Mucosa of descending colon (tissue), 3 donors: ENCODE data around the gene ANP32A. TPM values are rescaled to one million over a fixed set of nuclear protein-coding genes. Genes with fewer than 3 reads are reported as not detected.

ENCODE experiments used
- ATAC-seq: fragments of 200-7000 bp; cut with Tn5 transposase; one replicate; pipeline ENCODE4 v1.9.1; 2020; ENCODE audit warnings: mild to moderate bottlenecking, moderate library complexity
- DNase-seq, 3 donors: peaks; one replicate each; pipeline ENCODE4 v3.0.0-alpha.2; 2020
- H3K36me3 ChIP-seq: fragments of 200-600 bp; one replicate; pipeline ENCODE4 v1.8.0; 2021; ENCODE audit warnings: low read depth, mild to moderate bottlenecking
- H3K4me1 ChIP-seq: fragments of 200-600 bp; one replicate; pipeline ENCODE4 v1.8.0; 2021; ENCODE audit warnings: low read depth, mild to moderate bottlenecking
- H3K4me3 ChIP-seq: fragments of 200-600 bp; one replicate; pipeline ENCODE4 v1.8.0; 2021; ENCODE audit warnings: mild to moderate bottlenecking
- H3K9me3 ChIP-seq: fragments of 200-600 bp; one replicate; pipeline ENCODE4 v1.8.0; 2021; ENCODE audit warnings: mild to moderate bottlenecking
- CTCF ChIP-seq: fragments of 200-600 bp; IDR thresholded peaks from one replicate; pipeline ENCODE4 v1.8.0; 2022; ENCODE audit warnings: antibody characterized with exemption, mild to moderate bottlenecking
- intact Hi-C, 2 donors: fragments of 100-400 bp; cut with DNase I in 1 of 2; cut with micrococcal nuclease in 1 of 2; formaldehyde crosslinking; loops; one replicate each; pipeline versions ENCODE4 v1.11.0 to v1.11.1; 2022; cut with DNase I, micrococcal nuclease
- total RNA-seq, 3 donors: library from RNA; stranded (reverse); fragmentation: NEBNext Ultra II Directional in 2 of 3; extraction: Animal tissue kit (Norgen Biotek cat#: 25700) in 2 of 3; gene quantifications; one replicate each; pipeline versions ENCODE4 v1.2.1 to v1.2.4, GENCODE V29; 2021 to 2023
- donor health status: DM: no; HTN: no; CAD: no; lungs with moderate emphysema.
- donor health status: DM: no; HTN: no; CAD: no.
- donor health status: DM: no; HTN: yes; CAD: no.

Gene ANP32A
- total RNA-seq, 3 donors from 2014 or later: 101 to 113 (median 109) TPM

DNA sequence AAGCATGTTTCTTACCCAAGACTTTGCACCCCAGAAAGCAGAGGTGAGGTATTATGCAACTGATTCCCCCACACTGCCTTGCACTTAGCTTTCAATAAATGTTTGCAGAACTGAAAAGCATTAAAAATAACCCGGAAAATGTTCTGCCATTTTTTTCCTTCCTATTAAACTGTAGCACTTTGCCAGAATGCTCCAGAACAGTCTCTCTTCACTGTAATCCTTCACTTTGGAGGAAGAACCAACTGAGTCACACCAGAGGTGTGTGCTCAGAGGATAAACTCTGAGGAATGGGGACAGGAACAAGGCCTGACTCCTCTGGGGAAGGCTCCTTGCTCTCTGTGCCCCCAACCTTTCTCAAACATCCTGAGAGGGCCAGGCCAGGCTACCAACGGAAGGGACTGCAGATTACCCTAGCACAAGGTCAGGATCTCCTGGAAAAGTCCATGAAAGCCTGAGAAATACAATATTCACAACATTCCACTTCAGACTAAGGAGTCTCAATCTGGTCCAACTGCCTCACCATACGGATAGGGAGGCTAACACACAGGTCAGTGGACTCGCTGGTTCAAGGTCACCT is 19.0 kb downstream of the ANP32A start:
- intact Hi-C loops: no loop called here
- no peaks in the 10 kb centered on the region for H3K9me3 ChIP-seq
- TF ChIP-seq CTCF: no peak
- DNase-seq: no peak
- H3K36me3 ChIP-seq: no peaks in the 10 kb centered on the region
- peaks cover 19% of the 10 kb centered on the region for H3K4me1 ChIP-seq
- no peak overlapping the region for H3K4me3 ChIP-seq
- ATAC-seq: no peak

- H3K4me3 ChIP-seq: no peak overlapping the region
- no peak for ATAC-seq
- no peak for TF ChIP-seq CTCF
- no peaks in the 10 kb centered on the region for H3K36me3 ChIP-seq
- peaks cover 21% of the 10 kb centered on the region for H3K4me1 ChIP-seq
- DNase-seq: no peak
- intact Hi-C loops: no loop called here
- no peaks in the 10 kb centered on the region for H3K9me3 ChIP-seq
These were observed 19.8 kb downstream of the ANP32A start for GRCh38 chr15:68800875-68801274.

DNA sequence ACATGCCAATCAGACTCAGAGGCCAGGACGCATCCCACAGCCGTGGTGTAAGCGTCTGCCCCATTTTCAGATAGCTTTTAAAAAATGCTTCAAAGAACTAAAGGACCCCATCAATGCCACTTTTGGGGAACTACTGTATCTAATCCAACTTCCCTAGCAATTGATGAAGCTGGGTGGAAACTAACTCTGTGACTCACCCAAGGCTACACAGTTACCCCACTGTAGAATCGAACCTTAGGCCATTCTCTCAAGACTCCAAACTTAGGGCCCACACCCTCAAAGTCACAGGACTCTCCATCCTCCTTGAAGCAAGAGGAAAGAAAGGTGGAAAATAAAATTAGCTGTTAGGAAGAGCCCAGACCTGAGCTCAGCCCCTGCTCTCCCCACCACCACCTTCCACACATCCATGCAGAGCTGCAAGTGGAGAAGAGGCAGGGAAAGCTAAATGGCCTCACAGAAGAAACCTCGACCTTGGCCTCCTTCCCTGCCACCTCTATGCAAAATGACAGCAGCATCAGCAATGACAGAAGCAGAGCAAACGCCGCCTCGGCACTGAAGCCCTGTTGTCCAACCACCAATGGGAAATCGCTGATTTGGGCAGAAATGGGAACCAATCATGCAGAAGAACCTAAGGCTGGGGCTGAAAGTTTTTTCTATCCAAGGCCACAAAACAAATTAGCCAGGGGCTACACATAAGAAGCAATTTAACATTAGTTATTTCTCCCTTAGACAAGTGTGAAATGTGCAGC is 22.2 kb downstream of the ANP32A start:
- H3K4me3 ChIP-seq: no peak overlapping the region
- no peaks in the 10 kb centered on the region for H3K36me3 ChIP-seq
- H3K9me3 ChIP-seq: no peaks in the 10 kb centered on the region
- DNase-seq: no peak
- H3K4me1 ChIP-seq: peaks cover 44% of the 10 kb centered on the region
- intact Hi-C loops: no loop called here
- no peak for TF ChIP-seq CTCF
- ATAC-seq: no peak

DNA sequence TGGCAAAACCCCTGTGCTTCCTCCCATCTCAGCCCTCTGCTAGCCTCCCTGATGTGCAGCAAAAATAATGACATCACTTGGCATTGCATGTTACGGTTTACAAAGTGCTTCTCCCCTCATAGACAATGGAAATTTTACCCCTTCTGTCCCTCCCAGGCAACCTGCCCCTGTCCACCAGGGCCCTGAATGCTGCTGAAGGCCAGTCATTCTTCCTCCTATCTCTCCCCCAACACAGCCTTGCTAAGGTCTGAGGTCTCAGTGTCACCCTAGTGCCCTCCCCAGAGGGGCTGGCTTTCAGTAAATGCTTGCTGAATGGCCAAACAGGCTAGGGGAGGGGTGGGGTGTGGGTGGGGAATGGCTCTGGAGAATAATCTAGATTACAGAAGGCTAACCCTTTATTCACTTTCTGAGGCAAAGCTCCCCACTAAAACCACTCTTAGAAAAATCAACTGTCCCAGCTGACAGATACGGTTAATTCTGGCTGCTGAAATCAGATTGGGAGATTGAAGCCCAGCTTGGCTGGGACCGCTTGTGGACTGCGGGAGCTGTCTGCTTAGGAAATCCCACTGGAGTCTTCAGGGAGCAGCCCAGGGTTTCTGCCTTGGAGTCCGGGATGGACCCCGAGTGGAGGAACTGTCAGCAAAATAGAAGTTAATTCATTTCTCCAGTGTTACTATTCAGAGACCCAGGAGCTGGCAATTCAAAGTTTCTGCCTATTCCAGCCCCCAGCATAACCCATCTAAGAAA is 22.9 kb downstream of the ANP32A start:
- Histone ChIP-seq H3K4me1 (peaks cover 50% of the 10 kb centered on the region), H3K36me3 (no peaks in the 10 kb centered on the region), H3K4me3 (no peak overlapping the region), H3K9me3 (no peaks in the 10 kb centered on the region)
- no peak for DNase-seq
- ATAC-seq: no peak
- no peak for TF ChIP-seq CTCF
- intact Hi-C loops: no loop called here

GRCh38 chr15:68797191-68797590 is 23.5 kb downstream of the ANP32A start:
- H3K4me1 ChIP-seq: peaks cover 56% of the 10 kb centered on the region
- ATAC-seq: no peak

More at GRCh38 chr15:68797191-68797590, 23.5 kb downstream of the ANP32A start:
- no peak for DNase-seq
- no peak overlapping the region for H3K4me3 ChIP-seq
- no peaks in the 10 kb centered on the region for H3K9me3 ChIP-seq
- intact Hi-C loops: no loop called here
- H3K36me3 ChIP-seq: no peaks in the 10 kb centered on the region
- TF ChIP-seq CTCF: no peak
